Activated CD4-positive, CD25-positive, alpha-beta regulatory T cell (primary cell): ENCODE measurements around the gene PTPRM.

Experiments used
- DNase-seq, 4 experiments: peaks; one replicate each; lab custom pipeline; 2025; lab: John Stamatoyannopoulos, UW

PTPRM gene

DNA sequence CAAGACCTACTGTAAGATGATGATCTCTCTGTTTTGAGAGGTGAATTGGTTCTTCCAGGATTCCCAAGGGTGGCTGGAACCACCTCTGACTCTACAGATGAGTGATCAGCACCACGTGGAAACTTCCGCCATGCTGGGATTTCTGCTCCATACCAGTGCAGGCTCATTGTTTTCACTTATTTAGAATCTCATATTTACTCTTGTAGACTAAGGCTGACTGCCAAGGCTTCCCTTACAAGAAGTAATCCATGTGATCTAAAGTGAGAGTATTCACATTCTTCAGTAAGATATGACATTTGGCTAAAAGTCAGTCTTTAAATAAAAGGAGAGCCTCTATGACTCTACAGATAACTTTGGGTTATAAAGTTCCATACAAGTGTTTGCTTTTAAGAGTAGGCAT lies 719.2 kb downstream of the PTPRM start:
- DNase-seq: no peak

DNA sequence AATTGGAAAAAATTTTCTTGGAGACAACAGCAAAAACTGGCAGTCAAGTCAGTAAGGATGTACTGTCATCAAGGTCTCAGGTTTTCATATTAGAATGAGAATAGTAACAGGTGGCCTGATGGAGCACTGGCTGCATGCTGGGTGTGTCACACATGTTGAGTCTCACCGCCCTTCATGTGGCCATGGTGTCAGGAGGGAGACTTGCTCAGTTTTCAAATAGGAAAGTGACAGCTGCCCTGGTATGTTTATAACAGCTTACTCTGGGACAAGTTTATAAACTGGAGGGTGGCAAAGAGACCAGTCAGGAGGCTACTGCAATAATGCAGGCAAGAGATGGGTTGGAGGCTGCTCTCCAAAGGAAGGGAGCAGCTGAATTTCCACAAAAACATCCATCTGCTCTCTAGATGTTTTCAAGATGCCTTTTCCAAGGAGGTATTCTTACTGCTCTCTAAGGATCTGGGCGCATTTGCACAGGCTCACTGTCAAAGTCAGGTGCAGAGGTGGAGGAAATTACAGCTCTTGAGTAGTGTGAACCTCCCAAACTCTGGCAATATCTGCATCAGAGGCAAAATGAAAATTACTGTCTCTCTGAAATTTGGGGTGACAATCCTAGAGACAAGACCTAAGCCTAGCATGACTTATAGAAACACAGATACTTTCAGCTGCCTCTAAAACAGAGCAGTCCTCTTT lies 720.2 kb downstream of the PTPRM start:
- DNase-seq: no peak

DNA sequence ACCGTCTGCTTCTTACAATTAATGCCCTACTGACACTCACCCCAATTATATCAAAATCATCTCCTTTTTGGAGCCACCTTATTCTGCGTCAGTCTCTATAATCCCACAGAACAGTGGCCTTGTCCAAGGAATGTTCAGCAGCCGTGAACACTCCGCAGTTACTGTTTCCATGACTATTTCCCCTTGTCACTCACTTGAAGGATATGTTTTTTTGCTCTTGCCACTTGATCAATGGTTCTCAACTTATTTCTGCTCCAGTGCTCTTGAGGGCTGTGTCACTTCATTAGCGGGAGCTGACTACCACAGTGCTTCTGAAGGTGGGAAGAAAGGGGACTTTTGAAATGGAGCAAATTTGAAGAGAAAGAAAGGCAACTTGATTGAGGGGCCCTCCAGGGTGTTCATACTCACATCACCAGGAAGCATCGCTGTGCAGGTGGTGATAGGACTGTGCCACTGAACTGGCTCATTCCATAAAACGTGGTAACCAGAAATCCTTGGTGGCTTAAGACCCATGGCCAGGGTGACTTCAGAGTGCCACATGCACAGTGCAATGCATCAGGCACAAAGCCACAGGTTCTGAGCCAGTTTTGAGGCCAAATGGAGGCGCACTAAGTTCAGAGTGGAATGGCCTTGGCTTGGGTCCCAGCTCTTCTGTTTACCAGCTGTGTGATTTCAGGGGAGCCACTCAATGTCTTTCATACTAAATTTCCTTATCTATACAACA lies 721.5 kb downstream of the PTPRM start:
- DNase-seq: no peak

DNA sequence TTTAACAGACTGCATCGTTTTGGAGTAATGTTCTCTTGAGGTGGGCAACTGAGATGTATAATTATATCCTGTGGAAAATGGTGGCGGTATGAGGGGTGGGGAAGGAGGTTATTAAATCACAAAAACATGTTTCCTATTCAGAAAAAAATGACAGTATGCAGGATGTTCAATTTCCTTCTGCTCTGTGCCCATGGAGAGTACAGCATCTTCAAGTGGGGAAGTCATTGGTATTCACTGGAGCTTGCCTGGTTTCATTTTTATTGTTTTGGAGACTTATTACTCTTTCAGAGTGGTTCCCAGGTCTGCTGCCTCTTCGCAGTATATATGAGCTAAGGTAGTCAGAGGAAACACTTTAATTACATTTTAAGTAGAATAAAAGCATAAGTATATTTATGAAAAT lies 723.3 kb downstream of the PTPRM start:
- DNase-seq: no peak

DNA sequence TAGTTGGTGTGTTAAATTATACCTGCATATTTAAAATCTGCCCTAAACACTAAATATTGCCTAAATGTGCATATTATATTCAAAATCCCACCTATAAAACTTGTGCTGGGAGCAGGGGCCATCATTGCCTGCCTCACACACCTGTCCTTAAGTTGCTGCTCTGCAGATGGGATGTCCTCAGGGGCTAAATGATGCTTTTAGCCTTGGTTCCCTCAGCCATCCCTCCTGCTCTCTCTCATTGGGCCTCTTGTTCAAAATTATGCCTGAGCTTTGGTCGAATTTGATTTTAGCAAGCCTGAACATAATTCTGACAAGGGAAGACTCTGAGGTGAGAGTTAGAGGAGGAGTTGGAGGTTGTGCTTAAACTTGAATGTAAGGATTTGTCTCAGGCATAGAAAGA lies 723.8 kb downstream of the PTPRM start:
- no peak for DNase-seq

DNA sequence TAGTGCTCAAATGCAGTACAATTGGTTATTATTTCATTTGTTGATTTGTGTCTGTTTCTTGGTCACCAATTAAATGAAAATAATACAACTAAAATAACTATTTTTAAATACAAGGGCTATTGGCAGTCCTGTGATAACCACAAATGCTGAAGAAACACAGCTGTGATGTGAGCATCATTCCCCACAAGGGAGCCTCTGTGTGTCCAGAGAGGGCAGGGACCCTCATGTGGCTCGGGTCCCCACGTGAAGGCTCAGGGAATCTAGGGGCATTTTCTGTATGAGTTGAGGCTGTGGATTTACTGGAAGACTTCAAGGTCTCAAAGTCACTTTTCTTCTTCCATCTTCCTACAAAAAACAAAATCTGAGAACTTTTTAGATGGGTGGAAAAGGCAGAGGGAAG lies 726.1 kb downstream of the PTPRM start:
- DNase-seq: no peak

DNA sequence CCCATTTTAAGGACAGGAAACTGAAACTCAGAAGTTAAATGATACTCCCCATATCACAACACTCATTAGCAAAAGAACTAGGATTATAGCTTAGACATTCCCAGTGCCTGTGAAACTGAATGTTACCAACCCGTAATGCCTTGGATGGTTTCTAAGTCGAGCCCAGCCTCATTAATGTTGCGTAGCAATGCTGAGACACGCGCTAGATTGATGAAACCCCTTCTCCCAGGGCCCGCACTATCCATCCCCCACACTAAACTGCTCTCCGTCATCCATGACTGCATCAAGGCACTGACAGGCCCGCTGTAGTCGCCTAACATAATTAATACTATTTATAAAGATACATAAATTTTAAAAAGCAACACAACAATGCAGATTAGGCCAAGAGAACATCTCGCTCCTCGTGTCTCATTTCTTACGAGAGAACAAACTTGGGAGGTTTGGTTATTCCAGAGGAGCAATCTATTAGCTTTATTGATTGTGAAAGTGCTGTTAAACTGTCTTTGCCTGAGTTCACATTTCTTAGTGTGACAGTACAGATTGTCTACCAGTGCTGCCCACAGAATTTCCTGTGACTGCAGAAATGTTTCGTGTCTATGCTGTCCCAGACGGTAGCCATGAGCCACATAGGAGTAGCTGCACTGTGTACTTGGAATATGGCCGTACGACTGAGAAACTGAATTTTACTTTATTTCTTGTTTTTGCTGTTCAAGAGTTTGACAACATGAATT lies 729.9 kb downstream of the PTPRM start:
- DNase-seq: no peak

DNA sequence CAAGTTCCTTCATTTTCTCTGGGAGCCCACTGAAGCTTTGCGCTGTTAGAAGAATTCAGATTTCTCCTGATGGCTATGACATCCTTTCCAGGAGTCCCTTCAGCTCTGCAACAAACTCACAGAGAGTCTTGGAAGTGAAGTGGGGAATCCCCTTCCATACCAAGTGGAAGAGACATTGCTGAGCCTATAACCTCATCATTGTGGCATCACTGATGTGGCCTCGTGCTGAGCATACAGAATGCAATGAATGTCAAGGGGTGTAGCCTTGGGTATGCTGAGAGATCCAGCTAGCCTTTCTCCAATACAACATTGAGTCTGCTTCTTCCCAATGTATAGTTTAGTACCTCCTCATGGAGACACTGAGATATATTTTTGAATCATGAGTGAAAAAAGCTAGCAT lies 731.1 kb downstream of the PTPRM start:
- no peak for DNase-seq

DNA sequence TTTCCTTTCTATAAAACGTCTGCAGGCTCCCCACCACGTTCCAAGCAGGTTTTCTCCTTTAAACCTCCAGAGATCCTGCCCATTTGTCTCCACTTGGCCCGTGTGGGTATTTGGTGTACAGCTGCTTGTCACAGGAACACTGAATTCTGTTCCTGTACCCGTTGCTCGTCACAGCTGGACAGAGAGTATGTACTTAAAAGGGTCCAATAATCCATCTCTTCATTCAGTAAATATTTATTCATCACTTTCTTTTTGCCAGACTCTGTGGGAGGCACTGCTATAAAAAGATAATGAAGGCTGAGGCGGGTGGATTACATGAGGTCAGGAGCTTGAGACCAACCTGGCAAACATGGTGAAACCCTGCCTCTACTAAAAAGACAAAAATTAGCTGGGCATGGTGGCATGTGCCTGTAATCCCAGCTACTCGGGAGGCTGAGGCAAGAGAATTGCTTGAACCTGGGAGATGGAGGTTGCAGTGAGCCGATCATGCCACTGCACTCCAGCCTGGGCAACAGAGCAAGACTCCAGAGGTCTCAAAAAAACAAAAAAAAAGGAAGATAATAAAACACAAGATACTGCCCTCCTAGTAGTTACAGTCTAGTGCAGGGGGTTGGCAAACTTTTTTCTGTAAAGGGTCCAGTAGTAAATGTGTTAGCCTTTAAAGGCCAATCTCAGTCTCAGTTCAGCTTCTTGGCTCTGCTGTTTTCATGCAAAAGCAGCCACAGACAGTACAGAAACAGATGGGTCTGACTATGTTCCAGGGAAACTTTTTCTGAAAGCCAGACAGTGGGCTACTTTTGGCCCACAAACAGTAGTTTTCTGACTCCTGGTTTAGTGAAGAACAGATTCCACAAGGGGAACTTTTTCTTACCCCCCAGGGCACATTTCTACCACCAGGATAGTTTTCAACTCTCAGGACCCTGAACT lies 732.2 kb downstream of the PTPRM start:
- no peak for DNase-seq

DNA sequence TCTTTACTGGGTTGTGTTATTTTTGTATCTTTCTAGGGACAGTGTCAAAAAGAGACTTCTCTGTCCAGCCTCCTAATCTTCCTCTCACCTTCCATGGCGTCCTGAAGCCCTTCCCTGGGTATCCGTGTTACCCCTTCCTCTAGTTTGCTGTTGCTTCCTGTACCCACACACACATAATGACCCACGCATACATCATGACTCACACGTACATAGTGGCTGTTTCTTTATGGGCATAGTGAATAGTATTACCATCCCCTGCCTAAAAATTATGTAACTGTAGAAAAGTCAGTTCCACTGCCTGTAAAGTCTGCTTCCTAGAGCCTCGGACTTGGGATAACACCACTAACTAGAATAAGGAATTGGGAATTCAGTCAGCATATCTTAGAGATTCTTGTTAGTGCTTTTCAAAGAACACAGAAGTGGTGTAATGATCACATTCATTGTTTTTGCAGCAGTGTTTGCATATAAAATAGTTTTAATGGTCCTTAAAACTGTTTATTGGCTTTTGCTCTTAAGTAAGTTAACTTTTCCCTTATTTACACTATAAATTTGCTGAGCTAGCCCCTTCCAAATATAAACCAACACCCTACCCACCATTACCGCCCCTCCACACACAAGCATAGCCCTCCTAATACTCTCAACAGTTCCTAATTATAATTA lies 733.8 kb downstream of the PTPRM start:
- no peak for DNase-seq

DNA sequence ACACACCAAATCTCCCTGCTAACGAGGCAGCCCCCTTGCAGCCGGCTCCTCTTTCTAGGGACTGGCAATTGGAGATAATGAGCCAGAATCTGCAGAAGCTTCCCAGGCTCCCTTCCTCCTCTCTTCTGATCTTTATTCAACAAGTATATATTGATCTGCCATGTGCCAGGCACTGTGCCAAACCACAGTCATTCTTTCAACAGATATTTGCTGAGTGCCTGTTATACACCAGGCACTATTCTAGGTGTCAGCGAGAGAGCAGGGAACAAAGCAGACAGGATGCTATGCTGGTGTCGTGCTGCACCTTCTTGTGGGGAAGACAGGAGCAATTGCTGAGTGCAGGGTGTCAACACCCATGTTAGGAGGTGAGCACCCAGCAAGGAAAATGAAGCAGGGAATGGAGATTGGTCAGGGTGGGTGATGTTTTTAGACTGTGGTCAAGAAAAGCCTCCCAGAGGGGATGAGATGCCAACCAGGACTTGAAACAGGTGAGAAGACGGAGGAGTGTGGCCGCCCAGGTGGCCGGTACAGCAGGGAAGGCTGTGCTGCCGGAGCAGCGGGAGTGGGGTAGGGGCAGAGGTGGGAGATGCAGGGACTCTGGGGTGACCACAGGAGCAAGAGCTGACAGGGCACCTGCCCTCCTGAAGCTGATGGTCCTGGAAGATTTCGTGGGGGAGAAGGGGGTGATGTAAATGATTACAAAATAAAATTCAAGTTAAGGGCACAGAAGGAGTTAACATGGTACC lies 734.5 kb downstream of the PTPRM start:
- DNase-seq: no peak

DNA sequence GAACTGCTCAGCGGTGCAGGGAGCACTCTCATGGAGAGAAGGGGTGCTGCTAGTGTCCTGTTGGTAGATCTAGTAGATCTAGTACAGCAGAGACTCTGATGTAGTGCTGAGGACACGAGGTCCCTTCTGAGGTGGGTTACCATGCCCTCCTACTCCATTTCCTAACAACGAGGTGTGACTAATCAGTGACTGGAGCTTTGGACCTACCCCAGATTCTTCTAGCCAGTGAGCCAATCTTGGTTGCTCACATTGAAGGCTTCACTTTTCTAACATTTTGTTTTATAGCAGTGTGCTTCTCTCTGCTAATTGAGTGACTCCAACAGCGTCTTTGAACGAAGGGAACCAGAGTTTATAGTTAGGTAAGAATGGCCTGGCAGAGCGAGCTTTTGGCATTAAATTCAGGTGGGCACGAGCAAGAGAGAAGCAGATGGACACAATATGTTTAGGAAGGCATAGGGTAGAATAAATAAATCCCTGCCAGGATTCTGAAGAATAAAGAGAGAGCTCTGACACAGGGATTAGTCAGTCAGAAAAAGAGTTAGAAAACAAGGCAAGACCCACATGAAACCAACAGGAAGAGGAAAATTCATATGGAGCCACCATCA lies 736.1 kb downstream of the PTPRM start:
- DNase-seq: no peak

DNA sequence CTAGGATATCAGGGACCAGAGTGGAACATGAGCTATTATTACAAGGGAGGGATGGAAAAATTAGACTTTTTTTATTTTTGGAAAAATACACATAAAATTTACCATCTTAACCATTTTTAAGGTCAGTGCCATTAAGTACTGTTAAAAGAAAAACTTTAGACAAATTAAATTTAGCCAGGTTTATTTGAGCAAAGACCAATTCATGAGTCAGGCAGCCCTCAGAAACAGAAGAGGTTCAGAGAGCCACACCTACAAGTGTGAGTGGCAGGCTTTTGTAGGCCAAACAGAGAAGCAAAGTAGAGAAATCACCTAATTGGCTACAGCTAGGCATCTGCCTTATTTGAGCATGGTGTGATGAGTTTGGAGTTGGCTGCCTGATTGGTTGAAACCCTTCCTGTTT lies 740.8 kb downstream of the PTPRM start:
- no peak for DNase-seq

DNA sequence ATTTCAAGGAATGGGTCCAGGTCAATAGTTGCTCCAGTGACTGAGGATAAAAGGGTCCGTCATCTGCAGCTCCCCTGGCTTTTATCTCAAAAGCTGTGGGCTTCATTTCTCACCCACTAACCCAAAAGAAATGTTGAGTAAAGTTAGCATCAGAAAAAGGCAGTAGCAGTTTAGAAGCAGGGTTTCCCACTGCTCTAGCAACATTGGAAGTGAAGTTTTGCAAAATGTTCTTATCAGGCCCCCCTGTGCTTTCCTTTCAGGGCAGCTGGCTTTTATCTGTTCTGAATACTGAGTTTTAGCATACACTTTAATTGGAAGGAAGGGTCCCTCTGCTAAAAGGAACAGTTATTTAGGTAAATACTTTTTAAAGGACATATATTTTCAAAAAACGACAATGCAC lies 745.9 kb downstream of the PTPRM start:
- DNase-seq: no peak

DNA sequence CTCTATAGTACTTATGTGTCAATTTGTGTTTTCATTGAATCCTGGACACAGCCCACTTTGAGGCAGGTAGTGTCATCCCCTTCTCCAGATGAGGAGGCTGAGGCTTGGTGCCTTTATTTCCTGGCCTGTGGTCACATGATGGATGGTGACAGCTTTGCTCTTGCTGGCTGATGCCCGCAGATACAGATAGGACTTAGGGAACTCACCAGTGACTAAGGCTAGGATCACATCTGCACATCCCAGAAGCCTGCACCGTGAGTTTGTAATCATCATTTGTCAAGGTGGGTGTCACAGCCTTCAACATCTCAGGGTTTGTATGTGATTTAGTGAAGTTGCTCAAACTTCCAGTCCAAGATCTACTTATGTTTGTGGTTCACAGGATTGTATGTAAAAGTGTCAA lies 747.0 kb downstream of the PTPRM start:
- DNase-seq: no peak

DNA sequence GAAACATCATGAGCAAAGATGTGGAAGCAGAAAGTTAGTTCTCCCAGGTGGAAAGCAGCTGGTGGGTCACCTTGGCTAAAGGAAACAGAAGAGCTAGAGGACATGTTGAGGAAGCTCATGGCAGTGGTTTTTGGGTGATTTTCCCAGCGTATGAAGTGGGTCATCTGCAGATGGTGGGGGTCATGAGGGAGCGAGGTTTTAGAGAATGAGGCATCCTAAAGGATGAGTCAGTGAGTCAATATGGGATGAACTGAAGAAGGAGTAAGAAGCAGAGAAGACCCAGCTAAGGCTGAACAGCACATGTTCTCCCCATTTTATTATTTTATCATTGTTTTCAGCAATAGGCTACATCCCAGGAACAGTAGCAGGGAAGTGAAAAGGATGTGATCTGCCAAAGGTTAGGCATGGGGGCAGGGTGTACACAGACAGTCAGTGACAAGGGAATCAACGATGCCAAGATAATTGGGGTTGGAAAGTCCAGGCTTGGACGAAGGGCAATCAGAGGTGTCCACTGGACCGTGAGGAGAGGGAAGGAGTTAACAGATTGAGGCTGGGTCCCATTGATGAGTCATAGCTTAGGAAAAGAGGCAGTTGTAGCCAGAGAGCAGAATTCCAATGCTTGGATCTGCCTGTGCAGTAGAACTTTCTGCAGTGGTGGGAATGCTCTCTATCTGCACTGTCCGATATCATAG lies 752.8 kb downstream of the PTPRM start:
- DNase-seq: no peak

DNA sequence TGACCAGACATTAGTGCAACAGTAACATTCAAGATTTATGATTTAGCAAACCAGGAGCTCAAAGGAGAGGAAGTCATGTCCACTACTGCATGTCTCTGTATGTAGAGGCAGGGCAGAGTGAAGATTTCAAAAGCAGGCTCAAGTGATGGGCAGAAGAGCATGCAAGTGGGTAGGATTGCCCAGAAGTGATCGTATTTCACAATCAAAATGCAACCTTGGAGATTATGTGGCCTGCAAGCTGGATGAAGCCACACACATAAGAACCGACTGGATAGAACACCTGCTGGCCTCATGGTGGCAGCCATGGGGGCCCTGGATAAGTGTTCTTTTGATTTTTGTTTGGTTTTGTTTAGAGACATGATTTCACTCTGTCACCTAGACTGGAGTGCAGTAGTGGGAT lies 755.4 kb downstream of the PTPRM start:
- DNase-seq: no peak

DNA sequence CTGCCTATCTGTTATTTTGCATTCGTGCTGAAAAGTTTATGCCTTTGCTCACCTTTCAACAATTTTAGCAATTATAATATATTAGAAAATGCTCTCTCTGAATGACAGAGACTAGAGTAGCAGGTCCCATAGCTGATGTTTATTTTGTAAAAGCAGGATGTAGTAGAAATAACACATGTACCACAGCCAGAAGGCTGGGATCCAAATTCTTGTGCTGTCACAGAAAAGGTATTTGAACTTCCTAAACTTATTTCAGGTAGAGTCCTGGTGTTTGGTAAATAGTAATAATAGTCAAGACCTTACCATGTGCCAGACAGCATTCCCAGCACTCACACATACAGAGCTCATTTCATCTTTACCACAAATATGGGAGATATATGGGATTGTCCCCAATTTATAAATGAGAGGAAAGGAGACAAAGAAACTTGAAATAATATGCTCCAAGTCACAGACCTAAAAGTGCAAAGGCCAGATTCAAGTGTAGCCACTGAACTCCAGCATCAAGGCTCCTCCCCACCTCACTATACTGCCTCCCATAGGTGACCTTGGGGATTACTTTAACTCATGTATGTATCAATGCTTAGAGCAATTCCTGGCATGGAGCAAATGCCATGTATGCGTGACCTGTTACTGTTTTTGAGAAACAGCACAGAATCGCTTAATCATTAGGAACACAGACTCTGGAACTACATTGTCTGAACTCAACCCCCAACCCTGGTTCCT lies 757.4 kb downstream of the PTPRM start:
- no peak for DNase-seq

DNA sequence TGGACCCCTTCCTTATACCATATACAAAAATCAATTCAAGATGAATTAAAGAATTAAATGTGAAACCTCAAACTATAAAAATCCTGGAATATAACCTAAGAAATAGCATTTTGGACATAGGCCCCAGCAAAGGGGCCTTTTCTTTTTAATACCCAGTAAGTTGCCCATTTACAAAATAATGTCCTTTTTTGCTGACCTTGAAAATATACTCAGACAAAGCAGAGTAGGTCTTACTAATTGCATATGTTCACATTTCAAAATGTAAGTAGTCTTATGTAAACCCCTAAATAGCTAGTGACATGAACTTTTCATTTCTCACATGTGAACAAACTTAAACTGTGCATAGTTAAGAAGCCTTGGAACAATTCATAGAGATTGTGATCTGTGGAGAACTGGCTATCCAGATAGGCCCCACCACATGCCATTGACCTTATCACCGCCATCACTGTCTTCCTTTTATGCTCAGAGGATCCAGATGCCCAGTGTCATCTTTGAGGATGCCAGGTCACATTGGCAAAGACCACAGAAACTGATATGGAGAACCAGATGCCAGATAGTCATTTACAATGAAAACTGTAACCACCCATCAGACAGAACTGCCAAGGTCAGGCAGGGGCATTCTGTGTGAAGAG lies 759.8 kb downstream of the PTPRM start:
- DNase-seq: no peak
